Measurements from ENCODE around the gene PROM1. TPM values are rescaled to one million over a fixed set of nuclear protein-coding genes. Genes with fewer than 3 reads are reported as not detected.

The PROM1 gene
- total RNA-seq, 1 donor from 2014 or later = not detected

DNA sequence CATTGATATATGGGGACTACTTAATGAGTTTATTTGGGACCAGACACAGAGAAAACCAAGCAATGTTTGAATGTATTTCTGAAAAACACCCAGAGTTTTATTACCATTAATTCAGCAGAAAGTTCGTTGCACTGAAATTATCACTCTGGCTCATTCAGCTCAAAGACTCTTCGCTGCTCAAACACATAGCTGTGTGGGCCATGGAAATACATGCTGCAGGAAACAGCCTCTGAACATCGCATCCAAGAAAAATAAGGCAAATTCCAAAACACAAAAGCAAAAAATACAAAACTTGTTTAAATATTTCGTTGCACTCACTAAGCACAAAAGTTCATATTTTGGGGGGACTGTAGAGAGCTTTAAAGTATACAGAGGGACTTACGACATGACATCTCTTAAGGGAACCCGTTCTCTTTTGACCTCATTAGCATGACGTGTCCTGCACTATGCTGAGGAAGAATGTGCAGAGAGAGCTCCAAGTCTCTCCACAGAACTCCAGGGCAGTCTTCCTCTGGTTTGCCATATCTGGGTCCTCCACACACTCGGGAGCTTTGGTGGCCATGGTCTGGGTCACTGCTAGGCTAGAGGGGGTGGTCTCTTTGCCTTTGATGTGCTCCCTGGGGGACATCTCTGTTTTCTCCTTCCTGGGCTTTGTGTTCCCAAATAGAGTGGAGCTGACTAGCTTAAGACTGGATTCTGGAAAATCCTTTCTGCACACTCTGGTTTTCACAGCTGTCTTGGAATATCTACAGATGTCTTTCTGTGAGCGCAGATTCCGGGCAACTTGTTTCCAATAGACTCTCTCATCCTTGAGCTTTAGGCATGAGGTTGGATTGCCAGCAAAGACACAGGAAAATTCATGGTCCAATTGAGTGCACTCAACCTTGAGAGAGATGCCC is 148.1 kb downstream of the PROM1 start:
- H3K4me1 ChIP-seq = peaks cover 4% of the 10 kb centered on the region
- no peak overlapping the region for H3K4me3 ChIP-seq
- intact Hi-C loops (cut with DNase I) = no loop called here
- H3K27ac ChIP-seq = no peak overlapping the region
- no peaks in the 10 kb centered on the region for H3K9me3 ChIP-seq
- H3K27me3 ChIP-seq = no peaks in the 10 kb centered on the region
- TF ChIP-seq POLR2AphosphoS5 (IDR thresholded peaks at IDR 0.05; ENCODE audit: insufficient read depth in 1 of 2, low read depth in 1 of 2) = no peak
- TF ChIP-seq POLR2A (IDR thresholded peaks at IDR 0.05) = no peak
- TF ChIP-seq, protein P1, sequence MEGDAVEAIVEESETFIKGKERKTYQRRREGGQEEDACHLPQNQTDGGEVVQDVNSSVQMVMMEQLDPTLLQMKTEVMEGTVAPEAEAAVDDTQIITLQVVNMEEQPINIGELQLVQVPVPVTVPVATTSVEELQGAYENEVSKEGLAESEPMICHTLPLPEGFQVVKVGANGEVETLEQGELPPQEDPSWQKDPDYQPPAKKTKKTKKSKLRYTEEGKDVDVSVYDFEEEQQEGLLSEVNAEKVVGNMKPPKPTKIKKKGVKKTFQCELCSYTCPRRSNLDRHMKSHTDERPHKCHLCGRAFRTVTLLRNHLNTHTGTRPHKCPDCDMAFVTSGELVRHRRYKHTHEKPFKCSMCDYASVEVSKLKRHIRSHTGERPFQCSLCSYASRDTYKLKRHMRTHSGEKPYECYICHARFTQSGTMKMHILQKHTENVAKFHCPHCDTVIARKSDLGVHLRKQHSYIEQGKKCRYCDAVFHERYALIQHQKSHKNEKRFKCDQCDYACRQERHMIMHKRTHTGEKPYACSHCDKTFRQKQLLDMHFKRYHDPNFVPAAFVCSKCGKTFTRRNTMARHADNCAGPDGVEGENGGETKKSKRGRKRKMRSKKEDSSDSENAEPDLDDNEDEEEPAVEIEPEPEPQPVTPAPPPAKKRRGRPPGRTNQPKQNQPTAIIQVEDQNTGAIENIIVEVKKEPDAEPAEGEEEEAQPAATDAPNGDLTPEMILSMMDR (IDR thresholded peaks at IDR 0.05) = no peak
- no peak for DNase-seq (ENCODE audit: extremely low spot score in 2 of 2)
- H3K36me3 ChIP-seq = no peaks in the 10 kb centered on the region

DNA sequence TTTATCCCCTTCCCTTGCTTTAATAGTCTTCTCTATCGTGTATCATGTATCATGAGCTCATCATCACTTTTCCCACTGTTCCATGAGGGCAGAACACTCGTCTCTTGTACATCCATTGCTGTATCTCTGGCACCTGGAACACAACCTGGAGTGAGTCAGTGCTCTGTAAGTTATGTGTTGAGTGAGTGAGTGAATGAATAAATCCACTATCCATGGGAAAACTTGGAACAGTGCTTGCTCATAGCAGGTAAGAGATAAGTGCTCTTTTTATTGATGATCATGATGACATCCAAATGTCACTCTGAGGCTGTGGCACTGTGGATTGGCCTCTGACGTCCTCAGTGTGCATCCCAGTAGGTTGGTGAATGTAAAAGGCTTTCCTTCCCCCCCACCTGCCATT is 149.6 kb downstream of the PROM1 start:
- peaks cover 4% of the 10 kb centered on the region for H3K4me1 ChIP-seq

GRCh38 chr4:15931451-15932210 is 152.2 kb downstream of the PROM1 start:
- no peaks in the 10 kb centered on the region for H3K9me3 ChIP-seq
- TF ChIP-seq, protein P1 (IDR thresholded peaks at IDR 0.05) = no peak
- TF ChIP-seq POLR2AphosphoS5 (IDR thresholded peaks at IDR 0.05; ENCODE audit: insufficient read depth in 1 of 2, low read depth in 1 of 2) (no peak), POLR2A (IDR thresholded peaks at IDR 0.05) (no peak)
- H3K36me3 ChIP-seq = no peaks in the 10 kb centered on the region
- H3K4me1 ChIP-seq = peaks cover 4% of the 10 kb centered on the region
- no peaks in the 10 kb centered on the region for H3K27me3 ChIP-seq
- no peak overlapping the region for H3K4me3 ChIP-seq
- intact Hi-C loops (cut with DNase I) = no loop called here
- no peak for DNase-seq (ENCODE audit: extremely low spot score in 2 of 2)
- no peak overlapping the region for H3K27ac ChIP-seq

More for the DNA sequence above, 149.6 kb downstream of the PROM1 start:
- Histone ChIP-seq H3K36me3 (no peaks in the 10 kb centered on the region), H3K4me3 (no peak overlapping the region), H3K27ac (no peak overlapping the region), H3K9me3 (no peaks in the 10 kb centered on the region), H3K27me3 (no peaks in the 10 kb centered on the region)
- intact Hi-C loops (cut with DNase I) = no loop called here
- DNase-seq (ENCODE audit: extremely low spot score in 2 of 2) = no peak
- TF ChIP-seq POLR2AphosphoS5 (IDR thresholded peaks at IDR 0.05; ENCODE audit: insufficient read depth in 1 of 2, low read depth in 1 of 2) (no peak), POLR2A (IDR thresholded peaks at IDR 0.05) (no peak)
- TF ChIP-seq, protein P1 (IDR thresholded peaks at IDR 0.05) = no peak

DNA sequence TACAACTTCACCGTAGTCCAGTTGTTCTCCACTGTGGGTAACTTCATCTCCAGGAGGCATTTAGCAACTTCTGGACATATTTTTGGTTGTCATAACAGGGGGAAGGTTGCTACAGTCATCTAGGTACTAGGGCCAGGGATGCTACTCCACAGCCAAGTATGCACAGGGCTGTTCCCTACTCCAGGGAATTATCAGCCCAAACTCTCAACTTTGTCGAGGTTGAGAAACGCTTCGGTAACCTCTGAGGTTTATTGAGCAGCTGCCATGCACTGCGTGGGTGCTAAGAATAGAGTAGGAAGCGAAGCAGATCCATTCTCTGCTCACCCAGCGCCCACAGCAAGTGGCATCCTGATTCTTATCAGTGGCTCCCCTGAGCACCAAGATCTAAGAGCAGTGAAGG is 153.5 kb downstream of the PROM1 start:
- Histone ChIP-seq H3K9me3 (no peaks in the 10 kb centered on the region), H3K27ac (no peak overlapping the region), H3K4me1 (peaks cover 2% of the 10 kb centered on the region), H3K4me3 (no peak overlapping the region), H3K36me3 (no peaks in the 10 kb centered on the region), H3K27me3 (no peaks in the 10 kb centered on the region)
- TF ChIP-seq, protein P1 (IDR thresholded peaks at IDR 0.05) = no peak
- TF ChIP-seq POLR2A (IDR thresholded peaks at IDR 0.05) (no peak), POLR2AphosphoS5 (IDR thresholded peaks at IDR 0.05; ENCODE audit: insufficient read depth in 1 of 2, low read depth in 1 of 2) (no peak)
- no peak for DNase-seq (ENCODE audit: extremely low spot score in 2 of 2)
- intact Hi-C loops (cut with DNase I) = no loop called here
